ENCODE results near the gene FAM90A1.
"Not testable (repeated sequence)": the region's sequence is repeated elsewhere in the genome, so short reads cannot be mapped to it uniquely, and the experiment has no call there.

Gene FAM90A1

DNA sequence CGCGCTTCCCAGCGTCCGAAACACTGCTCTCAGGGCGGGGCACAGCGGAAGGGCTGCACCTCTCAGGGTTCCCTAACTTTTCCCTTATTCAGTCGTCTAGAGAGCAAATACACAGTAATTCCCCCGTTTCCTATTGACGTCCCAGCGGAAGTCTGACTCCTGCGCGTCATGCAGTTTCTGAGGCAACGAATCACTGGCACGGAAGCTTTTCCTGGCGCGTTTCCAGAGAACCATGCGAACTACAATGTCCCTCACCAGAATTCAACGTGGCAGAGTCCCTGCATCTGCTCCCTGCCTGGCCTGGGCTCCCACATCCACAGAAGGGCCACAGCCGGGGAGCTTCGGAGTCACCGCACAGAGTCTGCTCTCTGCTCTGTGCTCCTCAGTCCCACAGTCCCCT lies 6.0 kb downstream of the FAM90A1 start:
- H3K27ac ChIP-seq (ENCODE audit: low read depth, low read length); H3F3A ChIP-seq (ENCODE audit: insufficient read depth); H2AFZ ChIP-seq (ENCODE audit: low read depth, low read length, severe bottlenecking); H3K36me3 ChIP-seq (ENCODE audit: low read length); H3K4me3 ChIP-seq (ENCODE audit: insufficient read depth, low read length, poor library complexity, severe bottlenecking); H3K9me3 ChIP-seq (ENCODE audit: insufficient read depth, low read length); H3K4me2 ChIP-seq (ENCODE audit: low read depth, low read length, poor library complexity, severe bottlenecking); H3K9me2 ChIP-seq (replicated peaks; ENCODE audit: insufficient read depth, low read length); H3K27me3 ChIP-seq (ENCODE audit: low read length); H3K9ac ChIP-seq (ENCODE audit: low read length); H3K79me2 ChIP-seq (ENCODE audit: insufficient read depth, low read length); H4K20me1 ChIP-seq (ENCODE audit: low read depth, low read length): not testable (repeated sequence)

DNA sequence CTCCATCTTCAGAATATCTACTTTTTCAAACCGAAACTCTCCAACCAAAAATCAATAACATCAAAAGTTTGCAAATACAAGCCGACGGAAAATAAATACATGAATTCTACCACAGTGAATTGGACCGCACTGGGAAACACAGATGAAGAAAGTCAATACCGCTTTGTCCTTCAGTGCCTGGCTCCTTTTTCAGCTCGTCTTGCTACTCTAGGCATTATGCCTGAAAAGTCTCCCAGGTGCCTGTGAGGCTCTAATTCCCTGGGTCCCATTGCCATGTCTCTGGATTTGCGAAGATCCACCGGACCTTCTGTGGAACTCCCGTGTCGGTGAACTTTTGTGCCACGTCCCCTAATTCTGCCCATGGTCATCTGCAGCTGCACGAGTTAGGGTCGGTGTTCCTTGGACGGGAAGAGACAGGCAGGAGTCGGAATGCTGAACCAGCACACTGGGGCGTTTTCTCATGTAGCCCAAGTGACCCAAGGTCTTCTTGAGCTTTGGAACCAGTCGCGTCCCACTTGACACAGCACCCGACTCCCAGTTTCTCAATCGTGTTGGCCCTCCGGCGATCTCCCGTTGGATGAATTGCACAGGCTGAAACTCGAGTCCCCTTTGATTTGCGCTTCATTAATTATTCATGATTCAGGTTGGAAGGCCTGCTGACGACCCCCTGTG lies 8.6 kb downstream of the FAM90A1 start:
- not testable (repeated sequence) for H3K9me3 ChIP-seq (ENCODE audit: insufficient read depth, low read length); H3K36me3 ChIP-seq (ENCODE audit: low read length); H3K4me3 ChIP-seq (ENCODE audit: insufficient read depth, low read length, poor library complexity, severe bottlenecking); H3K27me3 ChIP-seq (ENCODE audit: low read length); H3K27ac ChIP-seq (ENCODE audit: low read depth, low read length); H3K9me2 ChIP-seq (replicated peaks; ENCODE audit: insufficient read depth, low read length); H3K79me2 ChIP-seq (ENCODE audit: insufficient read depth, low read length); H4K20me1 ChIP-seq (ENCODE audit: low read depth, low read length); H3K9ac ChIP-seq (ENCODE audit: low read length); H3K4me2 ChIP-seq (ENCODE audit: low read depth, low read length, poor library complexity, severe bottlenecking); H3F3A ChIP-seq (ENCODE audit: insufficient read depth); H2AFZ ChIP-seq (ENCODE audit: low read depth, low read length, severe bottlenecking)

DNA sequence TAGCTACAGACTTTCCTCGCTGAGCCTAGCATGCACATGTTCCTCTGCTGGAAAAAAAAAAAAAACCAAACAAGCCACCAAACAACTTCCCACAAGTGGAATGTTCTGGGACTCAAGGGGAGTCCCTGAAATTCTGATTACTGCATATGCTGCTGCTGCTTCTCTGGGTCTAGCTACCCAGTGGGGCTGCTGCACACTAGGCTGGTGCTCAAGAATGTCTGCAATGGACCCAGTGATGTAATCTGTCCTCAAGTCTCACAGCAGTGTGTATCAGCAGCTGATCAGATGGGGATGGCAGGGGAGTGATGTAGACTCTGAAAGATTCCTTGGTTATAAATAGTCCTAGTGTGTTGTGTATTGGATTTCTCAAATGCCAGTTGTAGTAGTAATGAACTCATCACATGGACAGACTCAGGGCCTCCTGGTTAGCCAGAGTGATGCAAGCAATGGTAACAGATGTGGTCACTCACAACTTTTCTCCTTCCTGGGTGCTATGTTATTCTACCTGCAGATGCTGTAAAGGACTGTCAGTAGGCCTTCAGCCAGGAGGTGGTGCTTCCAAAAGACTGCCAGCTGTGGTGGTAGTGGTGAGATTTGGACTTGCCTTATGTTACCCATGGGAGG lies 29.6 kb downstream of the FAM90A1 start:
- H2AFZ ChIP-seq (ENCODE audit: low read depth, low read length, severe bottlenecking); H3K79me2 ChIP-seq (ENCODE audit: insufficient read depth, low read length); H4K20me1 ChIP-seq (ENCODE audit: low read depth, low read length); H3K9ac ChIP-seq (ENCODE audit: low read length); H3F3A ChIP-seq (ENCODE audit: insufficient read depth); H3K36me3 ChIP-seq (ENCODE audit: low read length); H3K4me3 ChIP-seq (ENCODE audit: insufficient read depth, low read length, poor library complexity, severe bottlenecking); H3K4me2 ChIP-seq (ENCODE audit: low read depth, low read length, poor library complexity, severe bottlenecking); H3K27me3 ChIP-seq (ENCODE audit: low read length); H3K9me3 ChIP-seq (ENCODE audit: insufficient read depth, low read length); H3K9me2 ChIP-seq (replicated peaks; ENCODE audit: insufficient read depth, low read length); H3K27ac ChIP-seq (ENCODE audit: low read depth, low read length): not testable (repeated sequence)

DNA sequence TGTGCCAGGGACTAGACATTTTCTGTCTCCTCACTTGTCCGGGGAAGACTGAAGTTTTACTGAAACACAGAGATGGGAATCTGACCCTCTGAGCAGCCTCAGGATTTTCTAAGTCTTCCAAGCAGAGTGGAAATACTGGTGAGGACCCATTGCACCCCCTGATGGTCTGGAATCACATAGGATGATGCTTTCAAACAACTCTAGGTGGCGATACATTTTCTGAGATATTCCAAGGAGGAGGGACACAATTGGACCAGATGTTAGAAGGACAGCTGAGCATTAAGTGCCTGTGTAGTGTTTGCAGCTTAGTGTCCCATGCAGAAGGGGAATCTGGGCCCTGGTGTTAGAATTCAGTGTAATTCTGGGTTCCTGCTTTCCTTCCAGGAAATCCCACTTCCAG lies 39.3 kb downstream of the FAM90A1 start:
- H3K4me3 ChIP-seq (ENCODE audit: insufficient read depth, low read length, poor library complexity, severe bottlenecking); H3K79me2 ChIP-seq (ENCODE audit: insufficient read depth, low read length); H3K9me2 ChIP-seq (replicated peaks; ENCODE audit: insufficient read depth, low read length): not testable (repeated sequence)

DNA sequence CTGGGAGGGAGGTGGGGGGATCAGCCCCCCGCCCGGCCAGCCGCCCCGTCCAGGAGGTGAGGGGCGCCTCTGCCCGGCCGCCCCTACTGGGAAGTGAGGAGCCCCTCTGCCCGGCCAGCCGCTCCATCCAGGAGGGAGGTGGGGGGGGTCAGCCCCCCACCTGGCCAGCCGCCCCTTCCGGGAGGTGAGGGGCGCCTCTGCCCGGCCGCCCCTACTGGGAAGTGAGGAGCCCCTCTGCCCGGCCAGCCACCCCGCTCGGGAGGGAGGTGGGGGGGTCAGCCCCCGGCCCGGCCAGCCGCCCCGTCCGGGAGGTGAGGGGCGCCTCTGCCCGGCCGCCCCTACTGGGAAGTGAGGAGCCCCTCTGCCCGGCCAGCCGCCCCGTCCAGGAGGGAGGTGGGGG lies 43.2 kb downstream of the FAM90A1 start:
- H3K4me3 ChIP-seq (ENCODE audit: insufficient read depth, low read length, poor library complexity, severe bottlenecking); H3K79me2 ChIP-seq (ENCODE audit: insufficient read depth, low read length); H3K9ac ChIP-seq (ENCODE audit: low read length); H3K4me2 ChIP-seq (ENCODE audit: low read depth, low read length, poor library complexity, severe bottlenecking); H3K36me3 ChIP-seq (ENCODE audit: low read length); H3K27ac ChIP-seq (ENCODE audit: low read depth, low read length); H3F3A ChIP-seq (ENCODE audit: insufficient read depth); H3K27me3 ChIP-seq (ENCODE audit: low read length); H3K9me2 ChIP-seq (replicated peaks; ENCODE audit: insufficient read depth, low read length); H2AFZ ChIP-seq (ENCODE audit: low read depth, low read length, severe bottlenecking); H4K20me1 ChIP-seq (ENCODE audit: low read depth, low read length); H3K9me3 ChIP-seq (ENCODE audit: insufficient read depth, low read length): not testable (repeated sequence)

More for the DNA sequence above, 39.3 kb downstream of the FAM90A1 start:
- not testable (repeated sequence) for H3K27ac ChIP-seq (ENCODE audit: low read depth, low read length); H4K20me1 ChIP-seq (ENCODE audit: low read depth, low read length); H3K36me3 ChIP-seq (ENCODE audit: low read length); H3K27me3 ChIP-seq (ENCODE audit: low read length); H3K9ac ChIP-seq (ENCODE audit: low read length); H2AFZ ChIP-seq (ENCODE audit: low read depth, low read length, severe bottlenecking); H3K4me2 ChIP-seq (ENCODE audit: low read depth, low read length, poor library complexity, severe bottlenecking); H3K9me3 ChIP-seq (ENCODE audit: insufficient read depth, low read length); H3F3A ChIP-seq (ENCODE audit: insufficient read depth)

DNA sequence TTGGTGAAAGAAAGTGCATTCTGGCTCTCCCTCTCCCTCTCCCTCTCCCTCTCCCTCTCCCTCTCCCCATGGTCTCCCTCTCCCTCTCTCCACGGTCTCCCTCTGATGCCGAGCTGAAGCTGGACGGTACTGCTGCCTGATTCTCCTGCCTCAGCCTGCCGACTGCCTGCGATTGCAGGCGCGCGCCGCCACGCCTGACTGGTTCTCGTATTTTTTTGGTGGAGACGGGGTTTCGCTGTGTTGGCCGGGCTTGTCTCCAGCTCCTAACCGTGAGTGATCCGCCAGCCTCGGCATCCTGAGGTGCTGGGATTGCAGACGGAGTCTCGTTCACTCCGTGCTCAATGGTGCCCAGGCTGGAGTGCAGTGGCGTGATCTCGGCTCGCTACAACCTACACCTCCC lies 44.1 kb downstream of the FAM90A1 start:
- H3K36me3 ChIP-seq (ENCODE audit: low read length); H3F3A ChIP-seq (ENCODE audit: insufficient read depth); H4K20me1 ChIP-seq (ENCODE audit: low read depth, low read length); H2AFZ ChIP-seq (ENCODE audit: low read depth, low read length, severe bottlenecking); H3K4me3 ChIP-seq (ENCODE audit: insufficient read depth, low read length, poor library complexity, severe bottlenecking); H3K27me3 ChIP-seq (ENCODE audit: low read length); H3K79me2 ChIP-seq (ENCODE audit: insufficient read depth, low read length); H3K4me2 ChIP-seq (ENCODE audit: low read depth, low read length, poor library complexity, severe bottlenecking); H3K9ac ChIP-seq (ENCODE audit: low read length); H3K9me3 ChIP-seq (ENCODE audit: insufficient read depth, low read length); H3K27ac ChIP-seq (ENCODE audit: low read depth, low read length); H3K9me2 ChIP-seq (replicated peaks; ENCODE audit: insufficient read depth, low read length): not testable (repeated sequence)

DNA sequence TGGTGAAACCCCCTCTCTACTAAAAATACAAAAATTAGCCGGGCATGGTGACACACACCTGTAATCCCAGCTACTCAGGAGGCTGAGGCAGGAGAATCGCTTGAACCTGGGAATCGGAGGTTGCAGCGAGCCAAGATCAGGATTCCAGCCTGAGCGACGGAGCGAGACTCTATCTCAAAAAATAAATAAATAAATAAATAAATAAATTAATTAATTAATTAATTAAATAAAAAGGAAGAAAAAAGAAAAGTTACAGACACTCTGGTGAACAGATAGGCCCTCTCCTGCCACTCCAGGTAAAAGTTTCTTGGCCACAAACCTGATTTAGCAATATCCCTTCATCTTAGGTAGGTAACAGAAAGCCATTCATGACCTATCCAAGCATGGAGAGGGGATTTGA lies 44.5 kb downstream of the FAM90A1 start:
- H3K4me2 ChIP-seq (ENCODE audit: low read depth, low read length, poor library complexity, severe bottlenecking); H3K4me3 ChIP-seq (ENCODE audit: insufficient read depth, low read length, poor library complexity, severe bottlenecking); H3K9me2 ChIP-seq (replicated peaks; ENCODE audit: insufficient read depth, low read length); H4K20me1 ChIP-seq (ENCODE audit: low read depth, low read length); H3K27ac ChIP-seq (ENCODE audit: low read depth, low read length); H3K79me2 ChIP-seq (ENCODE audit: insufficient read depth, low read length); H3K9ac ChIP-seq (ENCODE audit: low read length); H2AFZ ChIP-seq (ENCODE audit: low read depth, low read length, severe bottlenecking); H3K27me3 ChIP-seq (ENCODE audit: low read length); H3K36me3 ChIP-seq (ENCODE audit: low read length); H3K9me3 ChIP-seq (ENCODE audit: insufficient read depth, low read length); H3F3A ChIP-seq (ENCODE audit: insufficient read depth): not testable (repeated sequence)

DNA sequence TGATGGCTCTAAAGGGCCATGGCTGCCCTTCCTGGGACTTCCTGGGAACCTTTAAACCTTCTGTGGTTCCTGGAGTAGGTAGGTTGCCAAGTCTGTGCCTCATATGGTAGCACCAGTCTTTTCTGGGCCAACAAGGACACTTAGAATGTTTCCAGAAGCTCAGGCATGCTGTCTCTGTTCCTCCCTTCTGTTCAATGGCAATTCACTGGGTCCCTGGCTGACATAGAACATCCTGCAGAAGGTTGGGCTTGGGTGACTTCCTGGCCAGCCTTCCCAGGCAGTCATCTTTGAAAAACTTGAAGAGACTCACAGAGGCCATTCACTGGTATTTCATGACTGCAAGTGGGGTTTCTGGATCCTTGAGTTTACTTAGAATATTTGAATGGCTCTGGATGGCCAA lies 46.1 kb downstream of the FAM90A1 start:
- not testable (repeated sequence) for H2AFZ ChIP-seq (ENCODE audit: low read depth, low read length, severe bottlenecking); H3K9ac ChIP-seq (ENCODE audit: low read length); H3K27me3 ChIP-seq (ENCODE audit: low read length); H3K4me2 ChIP-seq (ENCODE audit: low read depth, low read length, poor library complexity, severe bottlenecking); H3K79me2 ChIP-seq (ENCODE audit: insufficient read depth, low read length); H3K27ac ChIP-seq (ENCODE audit: low read depth, low read length); H3K4me3 ChIP-seq (ENCODE audit: insufficient read depth, low read length, poor library complexity, severe bottlenecking); H3F3A ChIP-seq (ENCODE audit: insufficient read depth); H3K9me2 ChIP-seq (replicated peaks; ENCODE audit: insufficient read depth, low read length); H3K9me3 ChIP-seq (ENCODE audit: insufficient read depth, low read length); H4K20me1 ChIP-seq (ENCODE audit: low read depth, low read length); H3K36me3 ChIP-seq (ENCODE audit: low read length)
